Hepatocyte (in vitro differentiated cells): ENCODE results near the gene CBY1. TPM values are rescaled to one million over a fixed set of nuclear protein-coding genes. Genes with fewer than 3 reads are reported as not detected.

Experiments used
- DNase-seq: peaks from one replicate; pipeline ENCODE4 v3.0.0-alpha.2; 2016; ENCODE audit warnings: low spot score
- H2AFZ ChIP-seq: fragments of 200-600 bp; sonication (generic); 2 replicates; pipeline ENCODE4 v1.6.0; 2016; ENCODE audit warnings: antibody characterized with exemption, mild to moderate bottlenecking
- H3K27ac ChIP-seq: fragments of 200-600 bp; sonication (generic); 2 replicates; pipeline ENCODE4 v1.5.1; 2016; ENCODE audit warnings: mild to moderate bottlenecking
- H3K27me3 ChIP-seq: fragments of 200-600 bp; sonication (generic); 2 replicates; pipeline ENCODE4 v1.6.1; 2016
- H3K36me3 ChIP-seq: fragments of 200-600 bp; sonication (generic); replicated peaks from 2 replicates; pipeline ENCODE4 v1.5.1; 2016; ENCODE audit warnings: low read depth; ENCODE audit not compliant: insufficient read depth
- H3K4me1 ChIP-seq: fragments of 200-600 bp; sonication (generic); 2 replicates; pipeline ENCODE4 v1.5.1; 2016; ENCODE audit warnings: mild to moderate bottlenecking, moderate library complexity; ENCODE audit not compliant: insufficient read depth
- H3K4me2 ChIP-seq: fragments of 200-600 bp; sonication (generic); 2 replicates; pipeline ENCODE4 v1.6.0; 2016
- H3K4me3 ChIP-seq: fragments of 200-600 bp; sonication (generic); 2 replicates; pipeline ENCODE4 v1.5.1; 2016; ENCODE audit warnings: mild to moderate bottlenecking
- H3K79me2 ChIP-seq: fragments of 200-600 bp; sonication (generic); 2 replicates; pipeline ENCODE4 v1.6.0; 2017; ENCODE audit warnings: mild to moderate bottlenecking
- H3K9me2 ChIP-seq: fragments of 200-600 bp; sonication (generic); replicated peaks from 2 replicates; pipeline ENCODE4 v1.6.0; 2017; ENCODE audit warnings: mild to moderate bottlenecking; ENCODE audit not compliant: insufficient read depth
- H3K9me3 ChIP-seq: fragments of 200-600 bp; sonication (generic); 2 replicates; pipeline ENCODE4 v1.5.1; 2016; ENCODE audit warnings: low read depth, mild to moderate bottlenecking
- H4K20me1 ChIP-seq: fragments of 200-600 bp; sonication (generic); 2 replicates; pipeline ENCODE4 v1.6.0; 2016; ENCODE audit warnings: mild to moderate bottlenecking; ENCODE audit not compliant: insufficient read depth, poor library complexity, severe bottlenecking
- EZH2 ChIP-seq: fragments of 200-600 bp; sonication (generic); IDR thresholded peaks from 2 replicates; pipeline ENCODE4 v1.6.1; 2016; ENCODE audit warnings: antibody characterized with exemption, mild to moderate bottlenecking, borderline replicate concordance
- EZH2phosphoT487 ChIP-seq: fragments of 200-600 bp; sonication (generic); IDR thresholded peaks from one replicate; pipeline ENCODE4 v1.6.1; 2018; ENCODE audit warnings: antibody characterized with exemption, mild to moderate bottlenecking, low read depth, moderate library complexity; ENCODE audit not compliant: unreplicated experiment, severe bottlenecking
- WGBS: methylation state at CpG from one replicate; pipeline ENCODE4 v1.1.6; 2016; ENCODE audit warnings: low lambda C conversion rate; ENCODE audit errors: missing lambda C conversion rate; 5-methylcytosine and 5-hydroxymethylcytosine counted together
- polyA plus RNA-seq: library from polyadenylated mRNA; unstranded; fragments of >200 nt; fragmentation: Nextera tagmentation; extraction: Ambion mirVana; gene quantifications from 2 replicates; pipeline ENCODE4 v1.2.1, GENCODE V29; 2016
- total RNA-seq: library from RNA; depleted of rRNA; stranded (reverse); fragments of >200 nt; gene quantifications from 2 replicates; pipeline ENCODE4 v1.2.3, GENCODE V29; 2014
- TF ChIP-seq, protein P1 (sequence below): fragments of 200-600 bp; sonication (generic); IDR thresholded peaks from 2 replicates; pipeline ENCODE4 v1.5.1; 2016; ENCODE audit warnings: antibody characterized with exemption, mild to moderate bottlenecking; ENCODE audit not compliant: poor library complexity

CBY1 gene
- total and polyA plus RNA-seq, 2 experiments from 2014 or later = 19.7 to 35.8 TPM

DNA sequence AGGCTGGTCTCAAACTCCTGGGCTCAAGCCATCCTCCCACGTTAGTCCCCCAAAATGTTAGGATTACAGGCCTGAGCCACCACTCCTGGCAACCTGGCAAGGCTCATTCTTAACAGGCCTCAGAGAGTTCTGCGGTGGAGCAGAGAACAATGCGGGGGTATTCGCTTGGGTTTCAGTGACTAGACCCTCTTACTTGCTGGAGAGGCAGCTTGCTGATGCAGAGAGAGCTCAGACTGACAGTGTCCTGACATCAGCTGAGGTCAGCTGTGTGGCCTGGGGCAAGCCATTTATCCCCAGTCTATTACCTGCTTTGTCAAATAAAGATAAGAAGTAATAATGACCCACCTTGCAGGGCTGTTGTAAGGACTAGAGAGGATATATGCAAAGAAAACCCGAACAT, 46.2 kb upstream of the CBY1 start:
- Histone ChIP-seq H2AFZ (no peak overlapping the region), H3K4me1 (no peaks in the 10 kb centered on the region), H3K79me2 (no peaks in the 10 kb centered on the region), H3K27me3 (no peaks in the 10 kb centered on the region), H4K20me1 (no peaks in the 10 kb centered on the region), H3K27ac (no peak overlapping the region), H3K4me3 (no peak overlapping the region), H3K36me3 (no peaks in the 10 kb centered on the region), H3K4me2 (no peak overlapping the region), H3K9me3 (no peaks in the 10 kb centered on the region), H3K9me2 (no peaks in the 10 kb centered on the region)
- TF ChIP-seq, protein P1, sequence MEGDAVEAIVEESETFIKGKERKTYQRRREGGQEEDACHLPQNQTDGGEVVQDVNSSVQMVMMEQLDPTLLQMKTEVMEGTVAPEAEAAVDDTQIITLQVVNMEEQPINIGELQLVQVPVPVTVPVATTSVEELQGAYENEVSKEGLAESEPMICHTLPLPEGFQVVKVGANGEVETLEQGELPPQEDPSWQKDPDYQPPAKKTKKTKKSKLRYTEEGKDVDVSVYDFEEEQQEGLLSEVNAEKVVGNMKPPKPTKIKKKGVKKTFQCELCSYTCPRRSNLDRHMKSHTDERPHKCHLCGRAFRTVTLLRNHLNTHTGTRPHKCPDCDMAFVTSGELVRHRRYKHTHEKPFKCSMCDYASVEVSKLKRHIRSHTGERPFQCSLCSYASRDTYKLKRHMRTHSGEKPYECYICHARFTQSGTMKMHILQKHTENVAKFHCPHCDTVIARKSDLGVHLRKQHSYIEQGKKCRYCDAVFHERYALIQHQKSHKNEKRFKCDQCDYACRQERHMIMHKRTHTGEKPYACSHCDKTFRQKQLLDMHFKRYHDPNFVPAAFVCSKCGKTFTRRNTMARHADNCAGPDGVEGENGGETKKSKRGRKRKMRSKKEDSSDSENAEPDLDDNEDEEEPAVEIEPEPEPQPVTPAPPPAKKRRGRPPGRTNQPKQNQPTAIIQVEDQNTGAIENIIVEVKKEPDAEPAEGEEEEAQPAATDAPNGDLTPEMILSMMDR = no peak
- TF ChIP-seq EZH2phosphoT487 (no peak), EZH2 (no peak)
- 75% methylated on average over 5 of the region's 5 CpGs for WGBS
- DNase-seq = no peak

- H4K20me1 ChIP-seq = no peaks in the 10 kb centered on the region
- no peak overlapping the region for H3K4me3 ChIP-seq
- no peaks in the 10 kb centered on the region for H3K9me3 ChIP-seq
- no peak for TF ChIP-seq EZH2
- TF ChIP-seq EZH2phosphoT487 = no peak
- TF ChIP-seq, protein P1 = no peak
- no peaks in the 10 kb centered on the region for H3K27me3 ChIP-seq
- H3K27ac ChIP-seq = no peak overlapping the region
- 97% methylated on average over 5 of the region's 5 CpGs for whole genome bisulfite sequencing
- DNase-seq = no peak
- no peaks in the 10 kb centered on the region for H3K79me2 ChIP-seq
- no peaks in the 10 kb centered on the region for H3K9me2 ChIP-seq
- H3K36me3 ChIP-seq = no peaks in the 10 kb centered on the region
- no peak overlapping the region for H3K4me2 ChIP-seq
- H2AFZ ChIP-seq = no peak overlapping the region
- no peaks in the 10 kb centered on the region for H3K4me1 ChIP-seq
These were observed 44.9 kb upstream of the CBY1 start for GRCh38 chr22:38611559-38611958.

GRCh38 chr22:38612217-38613006, 44.0 kb upstream of the CBY1 start:
- no peak for DNase-seq
- Histone ChIP-seq H3K9me2 (no peaks in the 10 kb centered on the region), H2AFZ (no peak overlapping the region), H3K27ac (no peak overlapping the region), H3K4me3 (no peak overlapping the region), H3K4me1 (no peaks in the 10 kb centered on the region), H3K27me3 (no peaks in the 10 kb centered on the region), H4K20me1 (no peaks in the 10 kb centered on the region), H3K4me2 (no peak overlapping the region), H3K9me3 (no peaks in the 10 kb centered on the region), H3K36me3 (no peaks in the 10 kb centered on the region), H3K79me2 (no peaks in the 10 kb centered on the region)
- TF ChIP-seq EZH2phosphoT487 (no peak), EZH2 (no peak)
- TF ChIP-seq, protein P1 = no peak
- WGBS = 92% methylated on average over 5 of the region's 5 CpGs
